AG04449 (cell line): ENCODE data around the gene GALNT14.

Source experiments
- CTCF ChIA-PET: fragments of 350-600 bp; formaldehyde crosslinking; extraction: SDS; loops from one replicate; lab custom pipeline; 2021; ENCODE audit warnings: antibody characterized with exemption; lab: Yijun Ruan, JAX
- POLR2A ChIA-PET: fragments of 400-600, 350-600 bp; formaldehyde crosslinking; extraction: SDS; loops from one replicate; lab custom pipeline; 2020; ENCODE audit warnings: antibody characterized with exemption, inconsistent platforms; lab: Yijun Ruan, JAX
- DNase-seq: peaks from one replicate; pipeline ENCODE4 v3.0.0-alpha.2; 2010; ENCODE audit warnings: low read depth, low spot score
- H3K4me3 ChIP-seq: 2 replicates; pipeline ENCODE4 v1.5.1; 2011; ENCODE audit warnings: low read depth, mild to moderate bottlenecking, control low read depth, low read length
- CTCF ChIP-seq: IDR thresholded peaks from one replicate; pipeline ENCODE4 v1.5.1; 2011; ENCODE audit warnings: mild to moderate bottlenecking, moderate library complexity, low read length, control low read depth, inconsistent platforms; ENCODE audit not compliant: insufficient read depth; ENCODE audit errors: missing control alignments

Gene GALNT14

GRCh38 chr2:30869988-30870387 is 268.3 kb downstream of the GALNT14 start:
- no peak overlapping the region for H3K4me3 ChIP-seq
- DNase-seq = no peak
- TF ChIP-seq CTCF = no peak
- ChIA-PET CTCF (no interaction called here), POLR2A (no interaction called here)

- ChIA-PET POLR2A (no interaction called here), CTCF (no interaction called here)
- DNase-seq = no peak
- no peak overlapping the region for H3K4me3 ChIP-seq
- no peak for TF ChIP-seq CTCF
Measured at GRCh38 chr2:30867385-30867784, 270.9 kb downstream of the GALNT14 start.

GRCh38 chr2:30866974-30867373 is 271.3 kb downstream of the GALNT14 start:
- no peak for TF ChIP-seq CTCF
- no peak for DNase-seq
- ChIA-PET POLR2A (no interaction called here), CTCF (interaction anchor here (0.7 kb wide), 1 partner anchor 155 kb away, joined by 3 read pairs; no protein-coding TSS in a partner anchor)
- no peak overlapping the region for H3K4me3 ChIP-seq

- ChIA-PET POLR2A (no interaction called here), CTCF (interaction anchor here (0.7 to 7.1 kb wide), 3 partner anchors 10 to 154 kb away, joined by 3 to 78 read pairs (median 3); no protein-coding TSS in a partner anchor)
- H3K4me3 ChIP-seq = no peak overlapping the region
- DNase-seq = no peak
- no peak for TF ChIP-seq CTCF
Measured at GRCh38 chr2:30865892-30866681, 272.2 kb downstream of the GALNT14 start.

GRCh38 chr2:30865243-30865642 is 273.0 kb downstream of the GALNT14 start:
- CTCF ChIA-PET = interaction anchor here (1.4 to 7.1 kb wide), 2 partner anchors 151 to 304 kb away, joined by 4 to 78 read pairs; no protein-coding TSS in a partner anchor
- TF ChIP-seq CTCF = no peak
- H3K4me3 ChIP-seq = no peak overlapping the region
- no peak for DNase-seq
- POLR2A ChIA-PET = no interaction called here

GRCh38 chr2:30862054-30862651 is 276.1 kb downstream of the GALNT14 start:
- DNase-seq = peak; percentile 17
- POLR2A ChIA-PET = interaction anchor here (0.7 kb wide), 1 partner anchor 716 kb away, joined by 3 read pairs; the partner anchor contains the start of gene YPEL5
- CTCF ChIA-PET = interaction anchor here (0.5 to 7.1 kb wide), 17 partner anchors 10 to 697 kb away, joined by 3 to 78 read pairs (median 5); no protein-coding TSS in a partner anchor
- peak; percentile 68 for TF ChIP-seq CTCF
- H3K4me3 ChIP-seq = no peak overlapping the region
